HG03066 (cell line): Measurements from ENCODE around the gene COL4A2.
A peak's percentile ranks its signal among the peaks of the same experiment; 100 is the strongest.

Experiments used
- ATAC-seq: cut with Tn5 transposase; IDR thresholded peaks from one replicate; pipeline ENCODE4 v1.9.1; 2021; ENCODE audit warnings: low read depth; ENCODE audit not compliant: unreplicated experiment

The COL4A2 gene

GRCh38 chr13:110464556-110465333 is 157.7 kb downstream of the COL4A2 start:
- no peak for ATAC-seq

- no peak for ATAC-seq
These were observed 158.6 kb downstream of the COL4A2 start for GRCh38 chr13:110465696-110466095.

GRCh38 chr13:110466266-110466915 is 159.3 kb downstream of the COL4A2 start:
- no peak for ATAC-seq

GRCh38 chr13:110467516-110468110 is 160.5 kb downstream of the COL4A2 start:
- no peak for ATAC-seq

- ATAC-seq, result no peak
These were observed 162.0 kb downstream of the COL4A2 start for GRCh38 chr13:110468986-110469495.

- no peak for ATAC-seq
These were observed 162.5 kb downstream of the COL4A2 start for GRCh38 chr13:110469597-110469996.

- ATAC-seq, result no peak
These were observed 163.4 kb downstream of the COL4A2 start for GRCh38 chr13:110470272-110471009.

GRCh38 chr13:110471156-110471832 is 164.2 kb downstream of the COL4A2 start:
- peak; percentile 50 for ATAC-seq

- ATAC-seq, result peak; percentile 98
These were observed 164.7 kb downstream of the COL4A2 start for GRCh38 chr13:110471833-110472162.

GRCh38 chr13:110472904-110473563 is 165.9 kb downstream of the COL4A2 start:
- ATAC-seq, result no peak

- ATAC-seq, result no peak
These were observed 167.6 kb downstream of the COL4A2 start for GRCh38 chr13:110474713-110475112.

- ATAC-seq, result no peak
These were observed 168.0 kb downstream of the COL4A2 start for GRCh38 chr13:110475117-110475516.

GRCh38 chr13:110475550-110476219 is 168.6 kb downstream of the COL4A2 start:
- ATAC-seq, result no peak

GRCh38 chr13:110476220-110476617 is 169.1 kb downstream of the COL4A2 start:
- ATAC-seq, result no peak

- no peak for ATAC-seq
These were observed 170.7 kb downstream of the COL4A2 start for GRCh38 chr13:110477706-110478245.

- no peak for ATAC-seq
These were observed 171.5 kb downstream of the COL4A2 start for GRCh38 chr13:110478405-110479214.

GRCh38 chr13:110479215-110479545 is 172.1 kb downstream of the COL4A2 start:
- no peak for ATAC-seq

GRCh38 chr13:110479648-110480047 is 172.6 kb downstream of the COL4A2 start:
- no peak for ATAC-seq
